CD4-positive, alpha-beta T cell treated with Interleukin-15 for 4 hours (primary cell): ENCODE results near the gene CCDC30.
"Not testable (repeated sequence)": the region's sequence is repeated elsewhere in the genome, so short reads cannot be mapped to it uniquely, and the experiment has no call there.

ENCODE experiments used
- DNase-seq: peaks from one replicate; pipeline ENCODE4 v3.0.0-alpha.2; 2020; ENCODE audit warnings: low spot score

CCDC30 gene

GRCh38 chr1:42529724-42530181, 66.7 kb downstream of the CCDC30 start:
- peak; percentile 6 for DNase-seq

GRCh38 chr1:42531043-42531442, 68.0 kb downstream of the CCDC30 start:
- no peak for DNase-seq

- no peak for DNase-seq
Measured at GRCh38 chr1:42533101-42533863, 70.2 kb downstream of the CCDC30 start.

- no peak for DNase-seq
Measured at GRCh38 chr1:42541104-42541503, 78.0 kb downstream of the CCDC30 start.

GRCh38 chr1:42551180-42551579, 88.1 kb downstream of the CCDC30 start:
- DNase-seq: no peak

GRCh38 chr1:42551590-42551989, 88.5 kb downstream of the CCDC30 start:
- no peak for DNase-seq

- DNase-seq: no peak
Measured at GRCh38 chr1:42552636-42553035, 89.5 kb downstream of the CCDC30 start.

GRCh38 chr1:42557230-42557851, 94.3 kb downstream of the CCDC30 start:
- DNase-seq: no peak

GRCh38 chr1:42567038-42567437, 104.0 kb downstream of the CCDC30 start:
- DNase-seq: no peak

GRCh38 chr1:42576935-42577334, 113.8 kb downstream of the CCDC30 start:
- no peak for DNase-seq

GRCh38 chr1:42586016-42586415, 122.9 kb downstream of the CCDC30 start:
- no peak for DNase-seq

GRCh38 chr1:42587753-42588152, 124.7 kb downstream of the CCDC30 start:
- no peak for DNase-seq

GRCh38 chr1:42592811-42593210, 129.7 kb downstream of the CCDC30 start:
- no peak for DNase-seq

- no peak for DNase-seq
Measured at GRCh38 chr1:42593486-42594100, 130.5 kb downstream of the CCDC30 start.

- no peak for DNase-seq
Measured at GRCh38 chr1:42601472-42601871, 138.4 kb downstream of the CCDC30 start.

- DNase-seq: no peak
Measured at GRCh38 chr1:42613803-42614131, 150.7 kb downstream of the CCDC30 start.

GRCh38 chr1:42618866-42619265, 155.8 kb downstream of the CCDC30 start:
- DNase-seq: no peak

- no peak for DNase-seq
Measured at GRCh38 chr1:42620307-42620706, 157.2 kb downstream of the CCDC30 start.

GRCh38 chr1:42621180-42621579, 158.1 kb downstream of the CCDC30 start:
- not testable (repeated sequence) for DNase-seq

- DNase-seq: not testable (repeated sequence)
Measured at GRCh38 chr1:42627205-42627604, 164.1 kb downstream of the CCDC30 start.

GRCh38 chr1:42639116-42639515, 176.0 kb downstream of the CCDC30 start:
- DNase-seq: no peak

- DNase-seq: no peak
Measured at GRCh38 chr1:42646056-42646455, 183.0 kb downstream of the CCDC30 start.

- no peak for DNase-seq
Measured at GRCh38 chr1:42657201-42657600, 194.1 kb downstream of the CCDC30 start.
